ENCODE data around the gene MRGPRG. TPM values are rescaled to one million over a fixed set of nuclear protein-coding genes. Genes with fewer than 3 reads are reported as not detected.

MRGPRG gene
- total RNA-seq, 1 experiment from 2014 or later = not detected

GRCh38 chr11:3170756-3171650 is 47.6 kb downstream of the MRGPRG start:
- Mint-ChIP-seq H3K4me3 (no peak overlapping the region), H3K4me1 (peaks cover 4% of the 10 kb centered on the region), H3K36me3 (0 out of 2 replicates have a peak, but pooled peaks cover 3% of the 10 kb centered on the region), H3K27me3 (ENCODE audit: low read depth) (peaks cover 21% of the 10 kb centered on the region), H3K9me3 (peaks cover 8% of the 10 kb centered on the region), H3K27ac (no peak overlapping the region)
- DNase-seq (ENCODE audit: low spot score) (no peak), ATAC-seq (no peak)
- CTCF ChIA-PET = interaction anchor here (1.8 to 2.3 kb wide), 3 partner anchors 24 to 35 kb away, joined by 4 to 13 read pairs (median 12); no protein-coding TSS in a partner anchor
- TF ChIP-seq E2F4 (CRISPR knock-in tag; IDR thresholded peaks at IDR 0.05; ENCODE audit: borderline replicate concordance, low read depth) (no peak), ZMAT4 (CRISPR knock-in tag; IDR thresholded peaks at IDR 0.05) (no peak), MLX (CRISPR knock-in tag; IDR thresholded peaks at IDR 0.05) (no peak), USF1 (CRISPR knock-in tag; IDR thresholded peaks at IDR 0.05) (no peak), OVOL2 (CRISPR knock-in tag; IDR thresholded peaks at IDR 0.05; ENCODE audit: borderline replicate concordance) (no peak), FOXK1 (CRISPR knock-in tag; IDR thresholded peaks at IDR 0.05) (no peak), ZSCAN18 (CRISPR knock-in tag; IDR thresholded peaks at IDR 0.05) (no peak), FOXJ3 (CRISPR knock-in tag; IDR thresholded peaks at IDR 0.05; ENCODE audit: borderline replicate concordance) (no peak), ZNF423 (CRISPR knock-in tag; IDR thresholded peaks at IDR 0.05) (no peak), ZNF281 (CRISPR knock-in tag; IDR thresholded peaks at IDR 0.05) (no peak), ARID4B (CRISPR knock-in tag; IDR thresholded peaks at IDR 0.05; ENCODE audit: borderline replicate concordance) (no peak), JAZF1 (CRISPR knock-in tag; IDR thresholded peaks at IDR 0.05) (no peak)
- POLR2A ChIA-PET = no interaction called here
